Neural cell (in vitro differentiated cells): ENCODE results near the gene CEP89.

Source experiments
- EZH2 ChIP-seq: fragments of 200-600, 300-800 bp; shearing (Covaris generic), sonication (generic); IDR thresholded peaks from 2 replicates; pipeline ENCODE4 v1.6.1; 2014; ENCODE audit warnings: antibody characterized with exemption, low read length, borderline replicate concordance, mild to moderate bottlenecking; ENCODE audit not compliant: insufficient read depth, poor library complexity, severe bottlenecking
- POLR2AphosphoS5 ChIP-seq: IDR thresholded peaks from 2 replicates; pipeline ENCODE4 v1.6.1; 2012
- TAF1 ChIP-seq: IDR thresholded peaks from 2 replicates; pipeline ENCODE4 v1.6.1; 2012; ENCODE audit warnings: low read depth
- TF ChIP-seq, protein P1 (sequence below): fragments of 450-650 bp; IDR thresholded peaks from 2 replicates; pipeline ENCODE4 v1.5.1; 2014; ENCODE audit warnings: antibody characterized with exemption, mild to moderate bottlenecking, moderate library complexity; ENCODE audit not compliant: poor library complexity, severe bottlenecking

DNA sequence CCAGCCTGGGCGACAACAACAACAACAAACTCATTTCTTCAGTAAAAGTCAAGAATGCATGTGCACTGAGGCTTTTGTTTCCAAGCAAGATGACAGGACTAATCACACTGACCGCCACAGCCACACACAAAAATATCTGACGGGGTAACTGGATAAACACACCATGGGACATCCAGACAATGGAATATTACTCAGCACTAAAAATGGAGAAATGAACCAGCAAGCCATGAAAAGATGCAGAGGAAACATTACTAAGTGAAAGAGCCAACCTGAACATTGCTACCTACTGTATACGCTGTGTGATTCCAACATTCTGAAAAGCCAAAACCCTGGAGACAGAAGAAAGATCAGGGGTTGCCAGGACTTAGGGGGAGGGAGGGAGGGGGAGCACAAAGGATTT is 37.0 kb upstream of the CEP89 start:
- TF ChIP-seq, protein P1, sequence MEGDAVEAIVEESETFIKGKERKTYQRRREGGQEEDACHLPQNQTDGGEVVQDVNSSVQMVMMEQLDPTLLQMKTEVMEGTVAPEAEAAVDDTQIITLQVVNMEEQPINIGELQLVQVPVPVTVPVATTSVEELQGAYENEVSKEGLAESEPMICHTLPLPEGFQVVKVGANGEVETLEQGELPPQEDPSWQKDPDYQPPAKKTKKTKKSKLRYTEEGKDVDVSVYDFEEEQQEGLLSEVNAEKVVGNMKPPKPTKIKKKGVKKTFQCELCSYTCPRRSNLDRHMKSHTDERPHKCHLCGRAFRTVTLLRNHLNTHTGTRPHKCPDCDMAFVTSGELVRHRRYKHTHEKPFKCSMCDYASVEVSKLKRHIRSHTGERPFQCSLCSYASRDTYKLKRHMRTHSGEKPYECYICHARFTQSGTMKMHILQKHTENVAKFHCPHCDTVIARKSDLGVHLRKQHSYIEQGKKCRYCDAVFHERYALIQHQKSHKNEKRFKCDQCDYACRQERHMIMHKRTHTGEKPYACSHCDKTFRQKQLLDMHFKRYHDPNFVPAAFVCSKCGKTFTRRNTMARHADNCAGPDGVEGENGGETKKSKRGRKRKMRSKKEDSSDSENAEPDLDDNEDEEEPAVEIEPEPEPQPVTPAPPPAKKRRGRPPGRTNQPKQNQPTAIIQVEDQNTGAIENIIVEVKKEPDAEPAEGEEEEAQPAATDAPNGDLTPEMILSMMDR = no peak
- TF ChIP-seq POLR2AphosphoS5 (no peak), TAF1 (no peak), EZH2 (no peak)
